Measurements from ENCODE around the gene ADAT2. TPM values are rescaled to one million over a fixed set of nuclear protein-coding genes. Genes with fewer than 3 reads are reported as not detected.

ADAT2 gene
- total and polyA plus RNA-seq, 2 donors (not counting 1 experiment from before 2014, with no cell fraction given): 13.6 to 16.0 TPM

GRCh38 chr6:143385636-143386035 is 64.9 kb downstream of the ADAT2 start:
- Histone ChIP-seq H3K27me3 (replicated peaks in 1 of 4; ENCODE audit: control extremely low read depth in 1 of 4, control insufficient read depth in 3 of 4, insufficient read depth in 4 of 4, low read length in 3 of 4) (no peaks in the 10 kb centered on the region), H3K79me2 (ENCODE audit: control insufficient read depth, insufficient read depth, low read length) (no peaks in the 10 kb centered on the region), H3K4me3 (ENCODE audit: control extremely low read depth in 1 of 5, extremely low read depth in 1 of 5, insufficient read depth in 1 of 5, low read depth in 2 of 5, low read length in 4 of 5) (no peak overlapping the region), H2AFZ (ENCODE audit: insufficient read depth, low read depth, low read length, poor library complexity, severe bottlenecking) (no peak overlapping the region), H3K4me2 (replicated peaks; ENCODE audit: low read depth, low read length, poor library complexity, severe bottlenecking) (no peak overlapping the region), H4K20me1 (ENCODE audit: control insufficient read depth, insufficient read depth, low read length, poor library complexity, severe bottlenecking) (no peaks in the 10 kb centered on the region), H3K4me1 (ENCODE audit: control insufficient read depth in 2 of 2, insufficient read depth in 2 of 2, low read length in 2 of 2) (no peaks in the 10 kb centered on the region), H3K9me3 (ENCODE audit: control extremely low read depth in 1 of 3, control insufficient read depth in 2 of 3, insufficient read depth in 1 of 3, low read length in 2 of 3) (no peaks in the 10 kb centered on the region), H3K27ac (ENCODE audit: low read length in 2 of 2) (no peak overlapping the region), H3K9ac (ENCODE audit: low read length) (no peak overlapping the region), H3K36me3 (replicated peaks in 1 of 2; ENCODE audit: control extremely low read depth in 1 of 2, control insufficient read depth in 1 of 2, extremely low read depth in 1 of 2, insufficient read depth in 2 of 2, low read length in 1 of 2) (no peaks in the 10 kb centered on the region)
- no CpG with 5 or more reads among the region's 2 CpGs for WGBS (ENCODE audit: insufficient coverage)
- peaks cover 4% of the 10 kb centered on the region for H3K9me3 Mint-ChIP-seq (ENCODE audit: insufficient read depth)
- intact Hi-C loops (cut with micrococcal nuclease): no loop called here
- peaks cover 5% of the 10 kb centered on the region for H3K27me3 Mint-ChIP-seq
- H3K4me3 Mint-ChIP-seq: no peak overlapping the region
- ChIA-PET POLR2A (no interaction called here), CTCF (interaction anchor here (0.7 to 0.8 kb wide), 2 partner anchors 10 to 13 kb away, joined by 3 read pairs; no protein-coding TSS in a partner anchor)
- TF ChIP-seq CTCF (IDR thresholded peaks at IDR 0.05) (no peak), EZH2 (IDR thresholded peaks at IDR 0.05; ENCODE audit: borderline replicate concordance, insufficient read depth, low read depth, low read length, poor library complexity, severe bottlenecking) (no peak)
- DNase-seq (no peak), ATAC-seq (ENCODE audit: low read depth) (no peak)
- H3K4me1 Mint-ChIP-seq: no peaks in the 10 kb centered on the region
- H3K27ac Mint-ChIP-seq: no peak overlapping the region

DNA sequence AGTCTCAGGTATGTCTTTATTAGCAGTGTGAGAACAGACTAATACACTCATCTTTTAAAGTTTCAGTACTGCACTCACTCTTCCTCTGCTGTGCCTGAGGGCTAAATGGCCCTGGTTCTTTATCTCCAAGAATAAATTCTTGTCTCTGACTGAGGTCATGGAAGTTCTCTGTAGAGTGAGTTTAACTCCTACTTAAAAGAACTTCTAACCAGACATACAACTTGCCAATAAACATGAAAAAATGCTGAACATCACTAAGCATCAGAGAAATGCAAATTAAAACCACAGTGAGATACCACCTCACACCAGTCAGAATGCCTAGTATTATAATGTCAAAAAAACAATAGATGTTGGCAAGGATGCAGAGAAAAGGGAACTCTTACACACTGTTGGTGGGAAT is 73.6 kb downstream of the ADAT2 start:
- H3K4me3 ChIP-seq (ENCODE audit: control extremely low read depth in 1 of 5, extremely low read depth in 1 of 5, insufficient read depth in 1 of 5, low read depth in 2 of 5, low read length in 4 of 5): no peak overlapping the region
- no peak overlapping the region for H3K4me2 ChIP-seq (replicated peaks; ENCODE audit: low read depth, low read length, poor library complexity, severe bottlenecking)
- no peaks in the 10 kb centered on the region for H3K9me3 ChIP-seq (ENCODE audit: control extremely low read depth in 1 of 3, control insufficient read depth in 2 of 3, insufficient read depth in 1 of 3, low read length in 2 of 3)
- TF ChIP-seq EZH2 (IDR thresholded peaks at IDR 0.05; ENCODE audit: borderline replicate concordance, insufficient read depth, low read depth, low read length, poor library complexity, severe bottlenecking) (no peak), CTCF (IDR thresholded peaks at IDR 0.05) (no peak)
- POLR2A ChIA-PET: no interaction called here
- H2AFZ ChIP-seq (ENCODE audit: insufficient read depth, low read depth, low read length, poor library complexity, severe bottlenecking): no peak overlapping the region
- no peak overlapping the region for H3K9ac ChIP-seq (ENCODE audit: low read length)
- intact Hi-C loops (cut with micrococcal nuclease): no loop called here
- no peaks in the 10 kb centered on the region for H3K4me1 ChIP-seq (ENCODE audit: control insufficient read depth in 2 of 2, insufficient read depth in 2 of 2, low read length in 2 of 2)
- Mint-ChIP-seq H3K27ac (no peak overlapping the region), H3K4me1 (no peaks in the 10 kb centered on the region), H3K27me3 (peaks cover 13% of the 10 kb centered on the region), H3K4me3 (no peak overlapping the region), H3K9me3 (ENCODE audit: insufficient read depth) (no peaks in the 10 kb centered on the region)
- no peaks in the 10 kb centered on the region for H3K27me3 ChIP-seq (replicated peaks in 1 of 4; ENCODE audit: control extremely low read depth in 1 of 4, control insufficient read depth in 3 of 4, insufficient read depth in 4 of 4, low read length in 3 of 4)
- no peak for DNase-seq
- no peaks in the 10 kb centered on the region for H4K20me1 ChIP-seq (ENCODE audit: control insufficient read depth, insufficient read depth, low read length, poor library complexity, severe bottlenecking)
- H3K36me3 ChIP-seq (replicated peaks in 1 of 2; ENCODE audit: control extremely low read depth in 1 of 2, control insufficient read depth in 1 of 2, extremely low read depth in 1 of 2, insufficient read depth in 2 of 2, low read length in 1 of 2): no peaks in the 10 kb centered on the region
- H3K27ac ChIP-seq (ENCODE audit: low read length in 2 of 2): no peak overlapping the region
- H3K79me2 ChIP-seq (ENCODE audit: control insufficient read depth, insufficient read depth, low read length): no peaks in the 10 kb centered on the region
- ATAC-seq (ENCODE audit: low read depth): no peak
- CTCF ChIA-PET: no interaction called here

Data from B cell (primary cell).